Upper lobe of left lung (tissue), 6 donors: ENCODE results near the gene SLC45A3. TPM values are rescaled to one million over a fixed set of nuclear protein-coding genes. Genes with fewer than 3 reads are reported as not detected.

Experiments
- ATAC-seq, 2 donors: fragments of 200-7000 bp; cut with Tn5 transposase; one replicate each; pipeline ENCODE4 v1.9.1; 2022; ENCODE audit warnings: mild to moderate bottlenecking in 2 of 2, moderate library complexity in 2 of 2; ENCODE audit not compliant: low FRiP score in 2 of 2
- DNase-seq, 2 donors: peaks; one replicate each; pipeline ENCODE4 v3.0.0-alpha.2; 2019 to 2020
- H3K27ac ChIP-seq, 4 donors: fragments of 200-600 bp; sonication (generic); one replicate each; pipeline ENCODE4 v1.5.1; 2016 to 2019
- H3K27me3 ChIP-seq, 4 donors: fragments of 200-600 bp; sonication (generic); one replicate each; pipeline ENCODE4 v1.5.1; 2017 to 2019
- H3K36me3 ChIP-seq, 4 donors: fragments of 200-600 bp; sonication (generic); one replicate each; pipeline ENCODE4 v1.5.1; 2016 to 2019
- H3K4me1 ChIP-seq, 4 donors: fragments of 200-600 bp; sonication (generic); one replicate each; pipeline ENCODE4 v1.5.1; 2018 to 2019
- H3K4me3 ChIP-seq, 4 donors: fragments of 200-600 bp; sonication (generic); one replicate each; pipeline ENCODE4 v1.5.1; 2017 to 2019; ENCODE audit warnings: mild to moderate bottlenecking in 2 of 4, moderate library complexity in 1 of 4
- H3K9me3 ChIP-seq, 4 donors: fragments of 200-600 bp; sonication (generic); one replicate each; pipeline ENCODE4 v1.5.1; 2018 to 2019
- EP300 ChIP-seq, 4 donors: sonication (generic); formaldehyde crosslinking; IDR thresholded peaks; one replicate each; pipeline ENCODE4 v1.5.1; 2017; ENCODE audit warnings: antibody characterized with exemption in 4 of 4, control low read depth in 2 of 4
- POLR2A ChIP-seq, 4 donors: fragments of 450-650 bp; IDR thresholded peaks; one replicate each; pipeline ENCODE4 v1.5.1; 2016 to 2017; ENCODE audit warnings: antibody characterized with exemption in 4 of 4, mild to moderate bottlenecking in 2 of 4
- POLR2AphosphoS5 ChIP-seq, 2 donors: sonication (generic); formaldehyde crosslinking; IDR thresholded peaks; one replicate each; pipeline ENCODE4 v1.5.1; 2017; ENCODE audit warnings: antibody characterized with exemption in 2 of 2
- WGBS, 2 donors: methylation state at CpG; one replicate each; pipeline ENCODE4 v1.1.5; 2017 to 2018; 5-methylcytosine and 5-hydroxymethylcytosine counted together
- total RNA-seq, 6 donors: library from RNA; depleted of rRNA in 4 of 6; stranded (reverse); fragments of >200 nt in 4 of 6; gene quantifications; one replicate each; pipeline versions ENCODE4 v1.1.0 to v1.2.1, GENCODE V29; 2016 to 2021
- TF ChIP-seq, protein P1 (sequence below), 6 experiments: fragments of 450-650 bp in 4 of 6; fragments of 200-600 bp in 2 of 6; sonication (generic) in 2 of 6; IDR thresholded peaks; one replicate each; pipeline ENCODE4 v1.5.1; 2016 to 2019; ENCODE audit warnings: antibody characterized with exemption in 6 of 6
- donor health status: DM: no; HTN: no; CAD: no; lungs with moderate emphysema.
- donor health status: DM: no; HTN: yes; CAD: no; lungs with severe emphysema.

SLC45A3 gene
- total RNA-seq, 6 donors from 2014 or later = 2.1 to 9.9 (median 4.1) TPM

DNA sequence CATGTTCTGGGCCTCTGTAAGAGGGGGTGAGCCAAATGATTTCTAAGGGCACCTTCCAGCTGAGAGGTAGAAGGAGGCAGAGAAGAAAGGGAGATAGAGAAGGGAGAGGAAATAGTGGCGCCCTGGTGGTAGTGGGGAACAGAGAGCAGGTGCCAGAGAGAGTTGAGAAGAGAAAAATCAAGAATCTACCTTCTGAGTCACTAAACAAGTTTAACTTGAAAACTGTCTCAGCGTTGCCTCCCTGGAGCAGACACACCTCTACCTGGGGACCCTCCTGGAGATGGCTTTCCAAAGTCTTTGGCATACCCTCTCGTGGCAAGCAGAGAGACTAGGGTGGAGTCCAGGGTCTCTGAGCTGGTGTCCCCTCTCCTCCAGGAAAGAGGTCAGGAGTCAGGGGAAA lies 1.1 kb upstream of the SLC45A3 start:
- DNase-seq = no peak
- Histone ChIP-seq H3K27ac (no peak overlapping the region), H3K36me3 (no peaks in the 10 kb centered on the region), H3K4me3 (no peak overlapping the region), H3K4me1 (peaks cover 9 to 21% (median 14%) of the 10 kb centered on the region in 4 donors), H3K27me3 (no peaks in the 10 kb centered on the region), H3K9me3 (no peaks in the 10 kb centered on the region)
- ATAC-seq = no peak
- WGBS, 2 donors = 76 to 90% methylated on average over 3 of the region's 3 CpGs
- TF ChIP-seq EP300 (IDR thresholded peaks at IDR 0.05) = no peak

DNA sequence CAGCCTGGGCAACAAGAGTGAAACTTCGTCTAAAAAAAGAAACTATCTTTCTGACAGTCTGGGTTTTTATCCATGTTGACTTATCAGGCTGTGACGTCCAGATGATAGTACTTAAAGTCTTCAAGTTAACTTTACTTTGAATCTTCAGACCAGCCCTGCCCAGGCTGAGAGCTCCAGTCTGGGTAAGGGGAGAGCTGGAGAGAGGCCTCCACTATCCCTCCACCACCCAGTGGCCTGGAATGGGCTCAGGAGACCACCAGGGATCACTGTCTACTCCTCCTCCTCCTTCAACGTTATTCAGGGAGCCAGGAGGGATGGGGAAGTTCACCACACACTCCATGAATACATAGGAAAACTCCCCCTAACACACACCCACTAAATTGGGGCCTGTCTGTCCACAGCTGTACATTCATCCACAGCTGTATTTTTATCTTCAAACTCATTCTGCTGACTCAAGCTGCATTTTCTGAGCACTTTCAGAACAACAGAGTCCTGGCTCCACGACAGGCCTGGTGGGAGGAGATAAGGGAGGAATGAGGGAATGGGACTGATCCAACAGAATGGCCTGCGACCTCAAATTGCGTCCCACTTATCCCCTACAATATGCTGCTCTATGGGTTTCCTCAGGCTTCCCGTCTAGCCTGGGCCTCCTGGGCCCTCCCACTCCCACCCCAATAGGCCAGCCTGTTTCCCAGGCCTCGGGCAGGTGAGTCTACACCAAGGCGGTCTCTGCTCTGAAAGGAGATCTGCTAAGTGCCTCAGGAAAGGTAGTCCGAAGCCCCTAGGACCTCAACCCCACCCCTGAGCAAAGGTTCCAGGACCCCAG lies 1.8 kb downstream of the SLC45A3 start:
- Histone ChIP-seq H3K36me3 (no peaks in the 10 kb centered on the region), H3K4me3 (peak overlapping the region in 3 of 4 donors; percentile 60 to 84 (median 75)), H3K27ac (peak overlapping the region in 2 of 4 donors; percentile 6 to 61), H3K4me1 (peaks cover 9 to 21% (median 14%) of the 10 kb centered on the region in 4 donors), H3K27me3 (no peaks in the 10 kb centered on the region), H3K9me3 (no peaks in the 10 kb centered on the region)
- DNase-seq = no peak
- ATAC-seq = peak in 1 of 2 donors; percentile 11
- TF ChIP-seq POLR2AphosphoS5 (IDR thresholded peaks at IDR 0.05) (no peak), POLR2A (IDR thresholded peaks at IDR 0.05) (no peak), EP300 (IDR thresholded peaks at IDR 0.05) (no peak)
- TF ChIP-seq, protein P1, sequence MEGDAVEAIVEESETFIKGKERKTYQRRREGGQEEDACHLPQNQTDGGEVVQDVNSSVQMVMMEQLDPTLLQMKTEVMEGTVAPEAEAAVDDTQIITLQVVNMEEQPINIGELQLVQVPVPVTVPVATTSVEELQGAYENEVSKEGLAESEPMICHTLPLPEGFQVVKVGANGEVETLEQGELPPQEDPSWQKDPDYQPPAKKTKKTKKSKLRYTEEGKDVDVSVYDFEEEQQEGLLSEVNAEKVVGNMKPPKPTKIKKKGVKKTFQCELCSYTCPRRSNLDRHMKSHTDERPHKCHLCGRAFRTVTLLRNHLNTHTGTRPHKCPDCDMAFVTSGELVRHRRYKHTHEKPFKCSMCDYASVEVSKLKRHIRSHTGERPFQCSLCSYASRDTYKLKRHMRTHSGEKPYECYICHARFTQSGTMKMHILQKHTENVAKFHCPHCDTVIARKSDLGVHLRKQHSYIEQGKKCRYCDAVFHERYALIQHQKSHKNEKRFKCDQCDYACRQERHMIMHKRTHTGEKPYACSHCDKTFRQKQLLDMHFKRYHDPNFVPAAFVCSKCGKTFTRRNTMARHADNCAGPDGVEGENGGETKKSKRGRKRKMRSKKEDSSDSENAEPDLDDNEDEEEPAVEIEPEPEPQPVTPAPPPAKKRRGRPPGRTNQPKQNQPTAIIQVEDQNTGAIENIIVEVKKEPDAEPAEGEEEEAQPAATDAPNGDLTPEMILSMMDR (IDR thresholded peaks at IDR 0.05) = no peak
- WGBS, 2 donors = 57 to 70% methylated on average over 7 to 10 of the region's 10 CpGs

DNA sequence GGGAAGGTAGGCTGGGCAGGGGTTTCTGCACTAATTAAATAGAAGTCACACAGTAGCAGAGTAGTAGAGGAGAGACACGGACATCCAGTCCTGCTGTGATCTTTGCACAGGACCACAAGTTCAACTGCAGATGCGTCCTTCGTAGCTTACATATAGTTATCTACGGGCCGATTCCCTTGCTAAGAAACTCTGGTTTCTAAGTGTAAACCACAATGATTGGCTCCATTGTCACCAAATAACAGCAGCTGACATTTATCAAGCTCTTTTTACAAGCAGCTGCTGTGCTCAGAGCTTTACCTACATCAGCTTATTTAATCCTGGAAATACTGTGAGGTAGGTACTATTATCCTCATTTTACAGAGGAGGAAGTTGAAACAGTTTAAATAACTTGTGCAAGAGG lies 3.1 kb downstream of the SLC45A3 start:
- 76 to 77% methylated on average over 5 of the region's 5 CpGs for WGBS, 2 donors
- Histone ChIP-seq H3K9me3 (no peaks in the 10 kb centered on the region), H3K27ac (no peak overlapping the region), H3K27me3 (no peaks in the 10 kb centered on the region), H3K4me3 (no peak overlapping the region), H3K4me1 (peaks cover 9 to 21% (median 14%) of the 10 kb centered on the region in 4 donors), H3K36me3 (no peaks in the 10 kb centered on the region)
- DNase-seq = no peak
- ATAC-seq = no peak
- TF ChIP-seq, protein P1 (IDR thresholded peaks at IDR 0.05) = no peak
- TF ChIP-seq POLR2A (IDR thresholded peaks at IDR 0.05) (no peak), POLR2AphosphoS5 (IDR thresholded peaks at IDR 0.05) (no peak), EP300 (IDR thresholded peaks at IDR 0.05) (no peak)

DNA sequence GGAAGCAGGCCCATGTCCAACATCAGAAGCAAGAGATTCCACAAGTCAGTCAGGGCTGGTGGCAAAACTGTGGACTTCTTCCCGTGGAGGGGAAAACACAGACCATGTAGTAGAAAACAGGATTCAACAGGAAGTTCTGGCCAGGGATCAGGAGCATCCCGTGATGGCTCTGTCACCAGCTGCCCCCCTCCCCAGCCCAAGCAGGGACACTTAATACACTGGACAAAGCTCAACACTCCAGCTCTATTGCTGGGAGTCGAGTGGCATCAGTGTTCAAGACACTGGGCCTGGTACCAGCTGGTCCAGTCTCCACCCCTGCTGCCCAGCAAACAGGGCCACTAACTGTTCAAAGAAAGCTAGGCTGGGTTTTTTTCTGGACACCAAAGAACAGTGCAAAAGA lies 3.7 kb downstream of the SLC45A3 start:
- Histone ChIP-seq H3K4me3 (no peak overlapping the region), H3K4me1 (peaks cover 9 to 24% (median 14%) of the 10 kb centered on the region in 4 donors), H3K36me3 (no peaks in the 10 kb centered on the region), H3K27me3 (no peaks in the 10 kb centered on the region), H3K27ac (no peak overlapping the region), H3K9me3 (no peaks in the 10 kb centered on the region)
- no peak for ATAC-seq
- no peak for DNase-seq
- TF ChIP-seq POLR2A (IDR thresholded peaks at IDR 0.05) = no peak
- TF ChIP-seq, protein P1 (IDR thresholded peaks at IDR 0.05) = no peak
- TF ChIP-seq EP300 (IDR thresholded peaks at IDR 0.05) = no peak
- no peak for TF ChIP-seq POLR2AphosphoS5 (IDR thresholded peaks at IDR 0.05)
- 55 to 56% methylated on average over 1 to 3 of the region's 3 CpGs for WGBS, 2 donors

DNA sequence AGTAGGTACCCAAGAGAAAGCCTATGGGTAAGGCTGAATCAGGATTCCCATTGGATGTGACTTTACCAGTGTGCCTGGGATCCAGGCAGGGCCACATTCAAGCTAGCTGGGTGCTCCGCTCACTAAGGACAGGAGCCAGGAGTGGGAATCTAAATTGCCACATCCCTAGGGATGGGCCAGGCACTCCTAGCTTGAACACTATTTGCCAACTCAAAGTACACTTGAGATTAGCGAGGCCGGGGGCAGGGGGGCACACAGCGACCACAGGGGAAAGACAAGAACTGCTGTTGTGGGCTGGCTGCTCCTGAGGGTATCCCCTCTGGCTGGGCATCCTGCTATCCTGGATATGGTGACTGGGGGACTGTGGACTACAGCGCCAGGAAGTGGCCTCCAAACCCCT lies 4.3 kb downstream of the SLC45A3 start:
- no peak overlapping the region for H3K4me3 ChIP-seq
- H3K9me3 ChIP-seq = no peaks in the 10 kb centered on the region
- ATAC-seq (no peak), DNase-seq (no peak)
- no peaks in the 10 kb centered on the region for H3K36me3 ChIP-seq
- H3K27me3 ChIP-seq = no peaks in the 10 kb centered on the region
- TF ChIP-seq EP300 (IDR thresholded peaks at IDR 0.05) (no peak), POLR2AphosphoS5 (IDR thresholded peaks at IDR 0.05) (no peak), POLR2A (IDR thresholded peaks at IDR 0.05) (no peak)
- TF ChIP-seq, protein P1 (IDR thresholded peaks at IDR 0.05) = no peak
- peaks cover 9 to 24% (median 14%) of the 10 kb centered on the region in 4 donors for H3K4me1 ChIP-seq
- H3K27ac ChIP-seq = no peak overlapping the region
- 74 to 89% methylated on average over 3 to 5 of the region's 5 CpGs for WGBS, 2 donors
